GM18526 (cell line): Measurements from ENCODE around the gene COLGALT1.
A peak's percentile ranks its signal among the peaks of the same experiment; 100 is the strongest.

Experiments
- POLR2A ChIP-seq: IDR thresholded peaks from 3 replicates; pipeline ENCODE4 v1.6.1; 2011; ENCODE audit not compliant: insufficient read length; ENCODE audit errors: extremely low read depth

Gene COLGALT1

GRCh38 chr19:17555480-17555928, at the start of gene COLGALT1:
Gene COLGALT1, plus strand, starts transcription at chr19:17555649. Its CDS starts 65 bp downstream, at chr19:17555714.
- TF ChIP-seq POLR2A = no peak

- no peak for TF ChIP-seq POLR2A
These were observed 48.7 kb upstream of the COLGALT1 start for GRCh38 chr19:17506745-17507144.

- TF ChIP-seq POLR2A = no peak
These were observed 45.0 kb upstream of the COLGALT1 start for GRCh38 chr19:17510220-17510993.

GRCh38 chr19:17511724-17512573, 43.5 kb upstream of the COLGALT1 start:
- peak; percentile 36 for TF ChIP-seq POLR2A

- TF ChIP-seq POLR2A = no peak
These were observed 42.9 kb upstream of the COLGALT1 start for GRCh38 chr19:17512574-17512939.

GRCh38 chr19:17515408-17516149, 39.9 kb upstream of the COLGALT1 start:
- no peak for TF ChIP-seq POLR2A

GRCh38 chr19:17517898-17518297, 37.6 kb upstream of the COLGALT1 start:
- no peak for TF ChIP-seq POLR2A

GRCh38 chr19:17519967-17520366, 35.5 kb upstream of the COLGALT1 start:
- TF ChIP-seq POLR2A = no peak

- no peak for TF ChIP-seq POLR2A
These were observed 34.6 kb upstream of the COLGALT1 start for GRCh38 chr19:17520865-17521264.

- TF ChIP-seq POLR2A = peak; percentile 63
These were observed 32.2 kb upstream of the COLGALT1 start for GRCh38 chr19:17522988-17523872.

GRCh38 chr19:17524651-17525050, 30.8 kb upstream of the COLGALT1 start:
- TF ChIP-seq POLR2A = no peak

- no peak for TF ChIP-seq POLR2A
These were observed 30.3 kb upstream of the COLGALT1 start for GRCh38 chr19:17525141-17525540.

GRCh38 chr19:17526922-17527321, 28.5 kb upstream of the COLGALT1 start:
- no peak for TF ChIP-seq POLR2A

GRCh38 chr19:17527326-17527725, 28.1 kb upstream of the COLGALT1 start:
- TF ChIP-seq POLR2A = no peak
